Common myeloid progenitor, CD34-positive (primary cell): Measurements from ENCODE around the gene ETV6. TPM values are rescaled to one million over a fixed set of nuclear protein-coding genes. Genes with fewer than 3 reads are reported as not detected.
A peak's percentile ranks its signal among the peaks of the same experiment; 100 is the strongest.

ENCODE experiments used
- CTCF ChIA-PET: fragments of 350-600 bp; sonication (Branson Sonifier 250); formaldehyde crosslinking; loops from one replicate; lab custom pipeline; 2021; ENCODE audit warnings: antibody characterized with exemption; lab: Charles Lee
- POLR2A ChIA-PET: fragments of 350-600 bp; sonication (Branson Sonifier 250); formaldehyde crosslinking; loops from one replicate; lab custom pipeline; 2021; ENCODE audit warnings: antibody characterized with exemption; lab: Charles Lee
- DNase-seq, 3 donors: peaks; one replicate each; pipeline versions ENCODE4 v3.0.0 to v3.0.0-alpha.2; 2013
- H3K27ac ChIP-seq, 2 experiments: 1 replicate in 1 of 2; 2 replicates in 1 of 2; pipeline ENCODE4 v1.7.0; 2013; ENCODE audit warnings: inconsistent platforms in 2 of 2, low read length in 2 of 2, mild to moderate bottlenecking in 2 of 2, low read depth in 1 of 2, moderate library complexity in 1 of 2; ENCODE audit not compliant: severe bottlenecking in 2 of 2, insufficient read depth in 1 of 2, poor library complexity in 1 of 2
- H3K27me3 ChIP-seq, 5 experiments: replicated peaks in 2 of 5; 1 replicate in 3 of 5; 2 replicates in 2 of 5; pipeline versions ENCODE4 v1.6.1 to v1.7.0; 2013; ENCODE audit warnings: low read length in 4 of 5, mild to moderate bottlenecking in 2 of 5, moderate library complexity in 2 of 5, inconsistent platforms in 1 of 5; ENCODE audit not compliant: insufficient read depth in 5 of 5, control insufficient read depth in 4 of 5
- H3K36me3 ChIP-seq, 4 experiments: 1 replicate in 2 of 4; 2 replicates in 2 of 4; pipeline versions ENCODE4 v1.6.1 to v1.7.0; 2013; ENCODE audit warnings: low read length in 3 of 4, control low read depth in 1 of 4, mild to moderate bottlenecking in 1 of 4; ENCODE audit not compliant: control insufficient read depth in 4 of 4, insufficient read depth in 4 of 4
- H3K4me1 ChIP-seq, 4 experiments: 1 replicate in 3 of 4; 2 replicates in 1 of 4; pipeline versions ENCODE4 v1.6.1 to v1.7.1; 2013; ENCODE audit warnings: low read length in 3 of 4, mild to moderate bottlenecking in 3 of 4, control low read depth in 1 of 4, inconsistent platforms in 1 of 4, moderate library complexity in 1 of 4; ENCODE audit not compliant: control insufficient read depth in 4 of 4, insufficient read depth in 4 of 4; ENCODE audit errors: control extremely low read depth in 1 of 4
- H3K4me3 ChIP-seq, 7 experiments: 1 replicate in 4 of 7; 2 replicates in 3 of 7; pipeline versions ENCODE4 v1.5.1 to v1.7.0; 2013; ENCODE audit warnings: mild to moderate bottlenecking in 7 of 7, low read length in 6 of 7, moderate library complexity in 6 of 7, inconsistent platforms in 2 of 7, low read depth in 2 of 7, control low read depth in 1 of 7; ENCODE audit not compliant: insufficient read depth in 4 of 7, control insufficient read depth in 1 of 7; ENCODE audit errors: extremely low read depth in 1 of 7
- H3K9me3 ChIP-seq, 5 experiments: 1 replicate in 4 of 5; 2 replicates in 1 of 5; pipeline versions ENCODE4 v1.6.1 to v1.7.1; 2013; ENCODE audit warnings: low read length in 4 of 5, mild to moderate bottlenecking in 2 of 5, inconsistent platforms in 1 of 5, low read depth in 1 of 5, moderate library complexity in 1 of 5; ENCODE audit not compliant: control insufficient read depth in 4 of 5, insufficient read depth in 2 of 5; ENCODE audit errors: control extremely low read depth in 1 of 5
- WGBS: methylation state at CpG from one replicate; pipeline ENCODE4 v1.1.5; 2013; ENCODE audit not compliant: insufficient coverage; 5-methylcytosine and 5-hydroxymethylcytosine counted together
- polyA plus RNA-seq: library from polyadenylated mRNA; unstranded; fragments of 120-200 nt; gene quantifications from one replicate; pipeline ENCODE4 v1.2.1, GENCODE V29; 2013

The ETV6 gene
- polyA plus RNA-seq: 131 TPM

- 0% methylated on average over 49 of the region's 86 CpGs for WGBS
- H3K36me3 ChIP-seq: peaks cover 0 to 9% (median 7%) of the 10 kb centered on the region in 4 experiments
- peaks cover 0 to 10% (median 0%) of the 10 kb centered on the region in 5 experiments for H3K9me3 ChIP-seq
- peak; percentile 87 to 95 (median 93) for DNase-seq
- CTCF ChIA-PET: interaction anchor here (0.6 to 1.6 kb wide), 6 partner anchors 15 to 55 kb away, joined by 3 to 4 read pairs (median 3); no protein-coding TSS in a partner anchor
- POLR2A ChIA-PET: interaction anchor here (0.7 to 2.6 kb wide), 9 partner anchors 25 to 361 kb away, joined by 3 to 11 read pairs (median 7); no protein-coding TSS in a partner anchor
- H3K4me1 ChIP-seq: peaks cover 18 to 41% (median 29%) of the 10 kb centered on the region in 4 experiments
- H3K27me3 ChIP-seq: no peaks in the 10 kb centered on the region
- H3K4me3 ChIP-seq: peak within 1 kb of the TSS; percentile 76 to 100 (median 89)
- peak within 1 kb of the TSS; percentile 93 to 94 for H3K27ac ChIP-seq
These were observed at the start of gene ETV6 for GRCh38 chr12:11649413-11650285. ETV6 (plus strand) TSS chr12:11649674; CDS start chr12:11650128, 454 bp downstream.

GRCh38 chr12:11600199-11600598, 49.3 kb upstream of the ETV6 start:
- DNase-seq: no peak
- CTCF ChIA-PET: no interaction called here
- no peak overlapping the region for H3K27ac ChIP-seq
- 100% methylated on average over 1 of the region's 3 CpGs for WGBS
- no peaks in the 10 kb centered on the region for H3K9me3 ChIP-seq
- POLR2A ChIA-PET: no interaction called here
- H3K27me3 ChIP-seq: no peaks in the 10 kb centered on the region
- no peaks in the 10 kb centered on the region for H3K36me3 ChIP-seq
- no peak overlapping the region for H3K4me3 ChIP-seq
- H3K4me1 ChIP-seq: peaks cover 12 to 33% (median 20%) of the 10 kb centered on the region in 4 experiments

- Histone ChIP-seq H3K9me3 (no peaks in the 10 kb centered on the region), H3K36me3 (no peaks in the 10 kb centered on the region), H3K4me1 (peaks cover 3 to 22% (median 11%) of the 10 kb centered on the region in 4 experiments), H3K4me3 (peak overlapping the region in 2 of 7 experiments; percentile 16 to 24), H3K27ac (peak overlapping the region in 1 of 2 experiments; percentile 56), H3K27me3 (no peaks in the 10 kb centered on the region)
- CTCF ChIA-PET: no interaction called here
- peak; percentile 31 to 69 (median 58) for DNase-seq
- WGBS: no CpG with 5 or more reads among the region's 1 CpG
- POLR2A ChIA-PET: no interaction called here
These were observed 47.8 kb upstream of the ETV6 start for GRCh38 chr12:11601647-11602046.

- Histone ChIP-seq H3K36me3 (no peaks in the 10 kb centered on the region), H3K4me3 (no peak overlapping the region), H3K27me3 (no peaks in the 10 kb centered on the region), H3K9me3 (no peaks in the 10 kb centered on the region), H3K4me1 (peaks cover 0 to 6% (median 2%) of the 10 kb centered on the region in 4 experiments), H3K27ac (no peak overlapping the region)
- ChIA-PET CTCF (interaction anchor here (1.2 kb wide), 1 partner anchor 21 kb away, joined by 3 read pairs; no protein-coding TSS in a partner anchor), POLR2A (interaction anchor here (0.6 kb wide), 1 partner anchor 295 kb away, joined by 3 read pairs; no protein-coding TSS in a partner anchor)
- no peak for DNase-seq
- WGBS: 99% methylated on average over 7 of the region's 10 CpGs
These were observed 42.0 kb upstream of the ETV6 start for GRCh38 chr12:11607313-11608081.

- H3K4me3 ChIP-seq: no peak overlapping the region
- H3K27ac ChIP-seq: no peak overlapping the region
- H3K36me3 ChIP-seq: no peaks in the 10 kb centered on the region
- H3K4me1 ChIP-seq: peaks cover 0 to 2% (median 0%) of the 10 kb centered on the region in 4 experiments
- WGBS: 70% methylated on average over 2 of the region's 4 CpGs
- ChIA-PET POLR2A (no interaction called here), CTCF (no interaction called here)
- no peak for DNase-seq
- no peaks in the 10 kb centered on the region for H3K27me3 ChIP-seq
- H3K9me3 ChIP-seq: no peaks in the 10 kb centered on the region
These were observed 40.4 kb upstream of the ETV6 start for GRCh38 chr12:11609045-11609444.

GRCh38 chr12:11615481-11615880, 34.0 kb upstream of the ETV6 start:
- H3K27me3 ChIP-seq: no peaks in the 10 kb centered on the region
- no peaks in the 10 kb centered on the region for H3K36me3 ChIP-seq
- no peak overlapping the region for H3K27ac ChIP-seq
- H3K9me3 ChIP-seq: no peaks in the 10 kb centered on the region
- H3K4me1 ChIP-seq: peaks cover 0 to 3% (median 2%) of the 10 kb centered on the region in 4 experiments
- ChIA-PET CTCF (interaction anchor here (0.8 to 1.1 kb wide), 2 partner anchors 12 to 34 kb away, joined by 3 read pairs; no protein-coding TSS in a partner anchor), POLR2A (no interaction called here)
- DNase-seq: peak in 2 of 3 donors; percentile 36 to 39
- no peak overlapping the region for H3K4me3 ChIP-seq
- 100% methylated on average over 1 of the region's 1 CpG for WGBS
